H1 (cell line): ENCODE results near the gene MALT1. TPM values are rescaled to one million over a fixed set of nuclear protein-coding genes. Genes with fewer than 3 reads are reported as not detected.

Experiments used
- CTCF ChIA-PET: fragments of 300-600 bp; sonication (Branson Sonifier 250); formaldehyde crosslinking; loops from one replicate; lab custom pipeline; 2021; ENCODE audit not compliant: partially characterized antibody; lab: Charles Lee
- POLR2A ChIA-PET: fragments of 300-600 bp; sonication (Branson Sonifier 250); formaldehyde crosslinking; loops from one replicate; lab custom pipeline; 2021; ENCODE audit warnings: inconsistent platforms; ENCODE audit not compliant: partially characterized antibody; lab: Charles Lee
- DNase-seq, 2 experiments: peaks; one replicate each; pipeline versions ENCODE4 v3.0.0 to v3.0.0-alpha.2; 2010 to 2022; ENCODE audit warnings: low spot score in 2 of 2, low read depth in 1 of 2, mixed read lengths in 1 of 2
- FAIRE-seq: peaks from 2 replicates; lab custom pipeline; 2011; peaks lifted over from hg19 to GRCh38; lab: Jason Lieb, UNC
- H2AFZ ChIP-seq: 2 replicates; pipeline ENCODE4 v1.8.1; 2012; ENCODE audit warnings: low read length, inconsistent platforms
- H2AK5ac ChIP-seq: 2 replicates; pipeline ENCODE4 v1.6.1; 2013; ENCODE audit warnings: low read depth, low read length
- H2BK120ac ChIP-seq: replicated peaks from 2 replicates; pipeline ENCODE3; 2013; ENCODE audit warnings: low read depth, low read length, inconsistent platforms
- H2BK12ac ChIP-seq: 2 replicates; pipeline ENCODE4 v1.6.1; 2013; ENCODE audit warnings: low read depth, low read length
- H2BK15ac ChIP-seq: 2 replicates; pipeline ENCODE4 v1.6.1; 2013; ENCODE audit warnings: low read length
- H2BK20ac ChIP-seq: 2 replicates; pipeline ENCODE4 v1.6.1; 2013; ENCODE audit warnings: low read length
- H2BK5ac ChIP-seq: 2 replicates; pipeline ENCODE4 v1.6.1; 2013; ENCODE audit warnings: low read depth, low read length
- H3K14ac ChIP-seq: 2 replicates; pipeline ENCODE4 v1.6.1; 2013; ENCODE audit warnings: inconsistent platforms; ENCODE audit not compliant: insufficient read length
- H3K18ac ChIP-seq: 2 replicates; pipeline ENCODE4 v1.6.1; 2013; ENCODE audit warnings: low read length; ENCODE audit errors: extremely low read depth
- H3K23ac ChIP-seq: 2 replicates; pipeline ENCODE4 v1.6.1; 2013; ENCODE audit warnings: inconsistent platforms; ENCODE audit not compliant: insufficient read length
- H3K23me2 ChIP-seq: 2 replicates; pipeline ENCODE4 v1.6.1; 2013; ENCODE audit warnings: low read depth, low read length
- H3K27ac ChIP-seq: 2 replicates; pipeline ENCODE4 v1.6.1; 2011; ENCODE audit warnings: low read depth, low read length, inconsistent platforms
- H3K27me3 ChIP-seq, 4 experiments: replicated peaks in 1 of 4; 1 replicate in 1 of 4; 2 replicates in 3 of 4; pipeline versions ENCODE4 v1.6.1 to v1.8.1; 2011 to 2013; ENCODE audit warnings: low read length in 3 of 4, mild to moderate bottlenecking in 3 of 4, inconsistent platforms in 2 of 4, mixed read lengths in 2 of 4, moderate library complexity in 1 of 4; ENCODE audit not compliant: control insufficient read depth in 3 of 4, insufficient read depth in 3 of 4; ENCODE audit errors: extremely low read depth in 1 of 4
- H3K36me3 ChIP-seq, 4 experiments: 2 replicates each; pipeline versions ENCODE4 v1.6.1 to v1.8.1; 2011 to 2013; ENCODE audit warnings: mild to moderate bottlenecking in 4 of 4, low read length in 3 of 4, moderate library complexity in 2 of 4, control low read depth in 1 of 4, inconsistent platforms in 1 of 4; ENCODE audit not compliant: insufficient read depth in 4 of 4, control insufficient read depth in 2 of 4
- H3K4ac ChIP-seq: replicated peaks from 2 replicates; pipeline ENCODE3; 2013; ENCODE audit warnings: low read length, low read depth, mixed read lengths, inconsistent platforms; ENCODE audit not compliant: insufficient read length
- H3K4me1 ChIP-seq, 4 experiments: replicated peaks in 1 of 4; 1 replicate in 1 of 4; 2 replicates in 3 of 4; pipeline versions ENCODE4 v1.6.1 to v1.8.1; 2011 to 2013; ENCODE audit warnings: low read length in 3 of 4, inconsistent platforms in 2 of 4, mixed read lengths in 1 of 4; ENCODE audit not compliant: insufficient read depth in 4 of 4, control insufficient read depth in 3 of 4
- H3K4me2 ChIP-seq, 2 experiments: 2 replicates each; pipeline versions ENCODE4 v1.6.1 to v1.8.1; 2011 to 2013; ENCODE audit warnings: low read depth in 2 of 2, low read length in 2 of 2, control low read depth in 1 of 2, inconsistent platforms in 1 of 2, mild to moderate bottlenecking in 1 of 2; ENCODE audit not compliant: insufficient read depth in 1 of 2
- H3K4me3 ChIP-seq, 4 experiments: fragments of 200-600, 300-600 bp in 1 of 4; sonication (generic), shearing (Covaris generic), sonication (Bioruptor Twin) in 1 of 4; 2 replicates each; pipeline versions ENCODE4 v1.5.1 to v1.8.1; 2011 to 2016; ENCODE audit warnings: low read length in 4 of 4, low read depth in 3 of 4, control low read depth in 2 of 4, inconsistent platforms in 2 of 4, mild to moderate bottlenecking in 2 of 4, mixed read lengths in 1 of 4, moderate library complexity in 1 of 4; ENCODE audit not compliant: insufficient read depth in 2 of 4; ENCODE audit errors: extremely low read depth in 1 of 4
- H3K56ac ChIP-seq: replicated peaks from 2 replicates; pipeline ENCODE3; 2013; ENCODE audit warnings: low read depth, mild to moderate bottlenecking, mixed read lengths, low read length, inconsistent platforms; ENCODE audit not compliant: insufficient read length
- H3K79me1 ChIP-seq: 2 replicates; pipeline ENCODE4 v1.6.1; 2013; ENCODE audit warnings: low read depth, low read length, control low read depth
- H3K79me2 ChIP-seq, 2 experiments: 2 replicates each; pipeline versions ENCODE4 v1.6.1 to v1.8.1; 2012 to 2013; ENCODE audit warnings: low read length in 2 of 2, mild to moderate bottlenecking in 2 of 2, inconsistent platforms in 1 of 2; ENCODE audit not compliant: insufficient read depth in 2 of 2, control insufficient read depth in 1 of 2
- H3K9ac ChIP-seq, 4 experiments: replicated peaks in 1 of 4; 1 replicate in 1 of 4; 2 replicates in 3 of 4; pipeline versions ENCODE4 v1.6.1 to v1.8.1; 2011 to 2013; ENCODE audit warnings: low read depth in 3 of 4, low read length in 3 of 4, control low read depth in 2 of 4, mild to moderate bottlenecking in 2 of 4, moderate library complexity in 2 of 4, inconsistent platforms in 1 of 4; ENCODE audit errors: extremely low read depth in 1 of 4
- H3K9me3 ChIP-seq, 2 experiments: 2 replicates each; pipeline versions ENCODE4 v1.6.1 to v1.8.1; 2012 to 2013; ENCODE audit warnings: mild to moderate bottlenecking in 2 of 2, moderate library complexity in 2 of 2, control low read depth in 1 of 2, inconsistent platforms in 1 of 2, low read depth in 1 of 2, low read length in 1 of 2, mixed read lengths in 1 of 2; ENCODE audit not compliant: insufficient read depth in 2 of 2
- H4K20me1 ChIP-seq, 2 experiments: replicated peaks in 1 of 2; 2 replicates each; pipeline versions ENCODE3 to v1.8.1; 2011 to 2013; ENCODE audit warnings: inconsistent platforms in 2 of 2, low read length in 2 of 2, mild to moderate bottlenecking in 1 of 2; ENCODE audit not compliant: insufficient read depth in 2 of 2, control insufficient read depth in 1 of 2
- H4K5ac ChIP-seq: 2 replicates; pipeline ENCODE4 v1.6.1; 2013; ENCODE audit warnings: low read length, low read depth, mixed read lengths, inconsistent platforms; ENCODE audit not compliant: insufficient read length
- H4K8ac ChIP-seq: 2 replicates; pipeline ENCODE4 v1.8.0; 2013; ENCODE audit warnings: mild to moderate bottlenecking, moderate library complexity, low read length, inconsistent platforms; ENCODE audit not compliant: insufficient read depth; ENCODE audit errors: extremely low read depth
- H4K91ac ChIP-seq: replicated peaks from 2 replicates; pipeline ENCODE3; 2013; ENCODE audit warnings: low read length, mixed read lengths, inconsistent platforms; ENCODE audit not compliant: insufficient read length
- BRCA1 ChIP-seq: IDR thresholded peaks from 2 replicates; pipeline ENCODE4 v1.6.1; 2012; ENCODE audit warnings: low read depth, low read length, improper control_type of control experiment
- SAP30 ChIP-seq: fragments of 300-600 bp; sonication (generic); IDR thresholded peaks from 2 replicates; pipeline ENCODE4 v1.7.1; 2012; ENCODE audit warnings: low read length, moderate library complexity, mild to moderate bottlenecking, inconsistent platforms; ENCODE audit not compliant: insufficient read depth, insufficient replicate concordance
- SRF ChIP-seq: IDR thresholded peaks from 2 replicates; pipeline ENCODE4 v1.6.1; 2011; ENCODE audit warnings: mild to moderate bottlenecking, low read depth, low read length, moderate library complexity
- WGBS, 2 experiments: shearing (Covaris generic) in 1 of 2; methylation state at CpG; one replicate each; pipeline versions ENCODE4 v1.1.6 to v1.1.7; 2013 to 2015; ENCODE audit warnings: low lambda C conversion rate in 2 of 2, mixed read lengths in 2 of 2, inconsistent platforms in 1 of 2, low coverage in 1 of 2, missing lambda C conversion rate in 1 of 2; ENCODE audit not compliant: insufficient replicate concordance in 2 of 2, insufficient coverage in 1 of 2, insufficient read length in 1 of 2; ENCODE audit errors: extremely low coverage in 1 of 2, missing lambda C conversion rate in 1 of 2; 5-methylcytosine and 5-hydroxymethylcytosine counted together
- polyA plus RNA-seq, 7 experiments: library from polyadenylated mRNA; depleted of rRNA in 3 of 7; stranded (reverse) in 5 of 7; unstranded in 2 of 7; fragments of >200 nt in 5 of 7; fragments of 200-250 nt in 2 of 7; gene quantifications; 1 replicate in 5 of 7; 2 replicates in 1 of 7; 4 replicates in 1 of 7; pipeline versions ENCODE4 v1.2.1 to v1.2.3, GENCODE V29; 2011 to 2013; ENCODE audit warnings: missing spikeins in 2 of 7, mixed read lengths in 2 of 7
- total RNA-seq: library from RNA; stranded (reverse); fragmentation: NEBNext Ultra II Directional; extraction: Animal tissue kit (Norgen Biotek cat#: 25700); gene quantifications from 2 replicates; pipeline ENCODE4 v1.2.1, GENCODE V29; 2021

Gene MALT1
- total and polyA plus RNA-seq, 2 of the 8 experiments (the other 6 are each of a cell fraction or from before 2014, with no cell fraction given): 10.7 to 25.9 TPM

- no peak overlapping the region for H2BK12ac ChIP-seq
- H4K91ac ChIP-seq: no peak overlapping the region
- H3K4ac ChIP-seq: no peak overlapping the region
- peaks cover 2 to 50% (median 24%) of the 10 kb centered on the region in 4 experiments; a peak in 6 of 8 replicates for H3K36me3 ChIP-seq
- H3K4me3 ChIP-seq: no peak overlapping the region
- H3K23ac ChIP-seq: no peak overlapping the region
- H3K14ac ChIP-seq: no peak overlapping the region
- no peaks in the 10 kb centered on the region for H3K79me1 ChIP-seq
- no peak overlapping the region for H3K9ac ChIP-seq
- H4K20me1 ChIP-seq: peaks cover 2% of the 10 kb centered on the region in 2 experiments
- no peaks in the 10 kb centered on the region for H3K27me3 ChIP-seq
- no peak overlapping the region for H4K5ac ChIP-seq
- CTCF ChIA-PET: interaction anchor here (0.6 to 2.9 kb wide), 10 partner anchors 13 to 352 kb away, joined by 3 to 13 read pairs (median 4); no protein-coding TSS in a partner anchor
- no peak for DNase-seq
- H3K27ac ChIP-seq: no peak overlapping the region
- no peak overlapping the region for H4K8ac ChIP-seq
- 94% methylated on average over 2 of the region's 2 CpGs; no CpG with 5 or more reads in 1 of the 2 experiments for WGBS, 2 experiments
- no peak overlapping the region for H3K18ac ChIP-seq
- no peak overlapping the region for H2AK5ac ChIP-seq
- no peak overlapping the region for H3K56ac ChIP-seq
- H3K4me2 ChIP-seq: no peak overlapping the region
- H3K79me2 ChIP-seq: no peaks in the 10 kb centered on the region
- no peaks in the 10 kb centered on the region for H3K23me2 ChIP-seq
- POLR2A ChIA-PET: no interaction called here
- FAIRE-seq: no peak
- no peak overlapping the region for H2BK5ac ChIP-seq
- H3K9me3 ChIP-seq: no peaks in the 10 kb centered on the region
- no peak overlapping the region for H2AFZ ChIP-seq
- no peak overlapping the region for H2BK20ac ChIP-seq
- H2BK15ac ChIP-seq: no peak overlapping the region
- H2BK120ac ChIP-seq: no peak overlapping the region
- H3K4me1 ChIP-seq: no peaks in the 10 kb centered on the region
- no peak for TF ChIP-seq SRF
- no peak for TF ChIP-seq SAP30
- TF ChIP-seq BRCA1: no peak
These were observed 74.6 kb downstream of the MALT1 start for GRCh38 chr18:58745914-58746313.
